HCT116 (cell line): Measurements from ENCODE around the gene ISYNA1. TPM values are rescaled to one million over a fixed set of nuclear protein-coding genes. Genes with fewer than 3 reads are reported as not detected.

ENCODE experiments used
- ATAC-seq: fragments of 200-7000 bp; cut with Tn5 transposase; 2 replicates; pipeline ENCODE4 v1.9.1; 2020; ENCODE audit warnings: mild to moderate bottlenecking, moderate library complexity
- BruUV-seq: library from RNA; stranded (reverse); fragments of 400-500 nt; replicated peaks from 2 replicates; lab custom pipeline; 2021; lab: Mats Ljungman, UMichigan
- CTCF ChIA-PET: fragments of 300-600 bp; sonication (Branson Sonifier 250); formaldehyde crosslinking; loops from one replicate; lab custom pipeline; 2021; ENCODE audit warnings: antibody characterized with exemption; lab: Charles Lee
- POLR2A ChIA-PET: fragments of 300-600, 350-600 bp; sonication (Branson Sonifier 250); formaldehyde crosslinking; loops from one replicate; lab custom pipeline; 2021; ENCODE audit warnings: antibody characterized with exemption; lab: Charles Lee
- RAD21 ChIA-PET, 2 experiments: fragments of 300-600 bp; sonication (Branson Sonifier 250); formaldehyde crosslinking; loops; one replicate each; lab custom pipeline; 2023; ENCODE audit warnings: low total read pairs in 2 of 2; ENCODE audit not compliant: uncharacterized antibody in 2 of 2, unreplicated experiment in 2 of 2, low non-redundant PET in 1 of 2; lab: Charles Lee
- DNase-seq: peaks from one replicate; pipeline ENCODE4 v3.0.0-alpha.2; 2010; ENCODE audit warnings: low read depth, low spot score
- H2AFZ ChIP-seq: fragments of 200-600 bp; shearing (Covaris generic), sonication (generic); 2 replicates; pipeline ENCODE4 v1.6.1; 2017; ENCODE audit warnings: low read depth, mixed run types, mixed read lengths, antibody characterized with exemption, low read length; ENCODE audit not compliant: poor library complexity, severe bottlenecking
- H3K27ac ChIP-seq: 2 replicates; pipeline ENCODE4 v1.5.1; 2012; ENCODE audit warnings: low read depth, low read length
- H3K27me3 ChIP-seq: fragments of 200-600 bp; sonication (generic); 2 replicates; pipeline ENCODE4 v1.6.1; 2016; ENCODE audit warnings: mixed run types, low read length, mixed read lengths; ENCODE audit not compliant: insufficient read depth
- H3K36me3 ChIP-seq, 2 experiments: fragments of 200-500 bp in 1 of 2; fragments of 200-600 bp in 1 of 2; sonication (Bioruptor generic) in 1 of 2; sonication (generic) in 1 of 2; 2 replicates each; pipeline versions ENCODE4 v1.5.1 to v1.6.1; 2014 to 2016; ENCODE audit warnings: low read length in 2 of 2, inconsistent platforms in 1 of 2, mixed read lengths in 1 of 2, mixed run types in 1 of 2; ENCODE audit not compliant: insufficient read depth in 2 of 2, control insufficient read depth in 1 of 2
- H3K4me1 ChIP-seq, 2 experiments: fragments of 200-600 bp in 1 of 2; sonication (generic) in 1 of 2; 2 replicates each; pipeline versions ENCODE4 v1.5.1 to v1.6.1; 2012 to 2017; ENCODE audit warnings: low read length in 2 of 2, inconsistent platforms in 1 of 2, mild to moderate bottlenecking in 1 of 2, mixed read lengths in 1 of 2, mixed run types in 1 of 2, moderate library complexity in 1 of 2; ENCODE audit not compliant: insufficient read depth in 2 of 2, control insufficient read depth in 1 of 2
- H3K4me2 ChIP-seq: fragments of 200-600 bp; sonication (generic); 2 replicates; pipeline ENCODE4 v1.6.1; 2017; ENCODE audit warnings: mixed run types, low read length, mixed read lengths
- H3K4me3 ChIP-seq, 2 experiments: fragments of 200-600 bp in 1 of 2; sonication (generic) in 1 of 2; replicated peaks in 1 of 2; 2 replicates each; pipeline ENCODE4 v1.5.1; 2011 to 2016; ENCODE audit warnings: low read length in 2 of 2, control low read depth in 1 of 2, low read depth in 1 of 2, mild to moderate bottlenecking in 1 of 2, mixed read lengths in 1 of 2, mixed run types in 1 of 2
- H3K79me2 ChIP-seq: fragments of 200-600 bp; sonication (generic); 2 replicates; pipeline ENCODE4 v1.6.1; 2017; ENCODE audit warnings: mild to moderate bottlenecking, mixed run types, low read length, moderate library complexity, mixed read lengths; ENCODE audit not compliant: insufficient read depth
- H3K9ac ChIP-seq: fragments of 200-600 bp; sonication (generic); 2 replicates; pipeline ENCODE4 v1.6.1; 2016; ENCODE audit warnings: low read length, mixed read lengths
- H3K9me2 ChIP-seq: fragments of 200-600 bp; sonication (generic), shearing (Covaris generic); 2 replicates; pipeline ENCODE4 v1.6.1; 2017; ENCODE audit warnings: mixed run types, mild to moderate bottlenecking, moderate library complexity; ENCODE audit not compliant: insufficient read depth
- H3K9me3 ChIP-seq, 2 experiments: fragments of 200-500 bp in 1 of 2; fragments of 200-600 bp in 1 of 2; sonication (Bioruptor generic) in 1 of 2; sonication (generic) in 1 of 2; 2 replicates each; pipeline ENCODE4 v1.6.1; 2014 to 2017; ENCODE audit warnings: low read length in 2 of 2, mixed read lengths in 2 of 2, inconsistent platforms in 1 of 2, low read depth in 1 of 2, mild to moderate bottlenecking in 1 of 2, mixed run types in 1 of 2, moderate library complexity in 1 of 2; ENCODE audit not compliant: control insufficient read depth in 1 of 2, insufficient read depth in 1 of 2
- H4K20me1 ChIP-seq: fragments of 200-600 bp; sonication (generic), shearing (Covaris generic); 2 replicates; pipeline ENCODE4 v1.6.1; 2017; ENCODE audit warnings: mixed run types, mild to moderate bottlenecking, moderate library complexity; ENCODE audit not compliant: insufficient read depth
- CBX3 ChIP-seq: IDR thresholded peaks from 2 replicates; pipeline ENCODE4 v1.6.1; 2012; ENCODE audit warnings: low read depth
- CEBPB ChIP-seq: IDR thresholded peaks from 2 replicates; pipeline ENCODE4 v1.6.1; 2012; ENCODE audit warnings: low read depth
- CTCF ChIP-seq, 3 experiments: fragments of 200-600 bp in 1 of 3; sonication (generic) in 1 of 3; IDR thresholded peaks in 2 of 3; conservative IDR thresholded peaks in 1 of 3; 2 replicates each; pipeline ENCODE4 v1.5.1; 2012 to 2017; ENCODE audit warnings: low read depth in 2 of 3, low read length in 2 of 3, antibody characterized with exemption in 1 of 3, borderline replicate concordance in 1 of 3, control low read depth in 1 of 3, mild to moderate bottlenecking in 1 of 3, mixed read lengths in 1 of 3, mixed run types in 1 of 3, moderate library complexity in 1 of 3; ENCODE audit not compliant: insufficient read depth in 1 of 3
- EGR1 ChIP-seq: IDR thresholded peaks from 2 replicates; pipeline ENCODE4 v1.6.1; 2012; ENCODE audit warnings: low read depth
- ELF1 ChIP-seq: IDR thresholded peaks from 2 replicates; pipeline ENCODE4 v1.6.1; 2012; ENCODE audit warnings: low read depth, borderline replicate concordance
- EZH2 ChIP-seq: fragments of 200-600 bp; sonication (generic); IDR thresholded peaks from 2 replicates; pipeline ENCODE4 v1.6.1; 2017; ENCODE audit warnings: antibody characterized with exemption, mixed run types
- EZH2phosphoT487 ChIP-seq: fragments of 200-600 bp; IDR thresholded peaks from 2 replicates; pipeline ENCODE4 v1.6.1; 2018; ENCODE audit warnings: antibody characterized with exemption, borderline replicate concordance
- FOSL1 ChIP-seq: IDR thresholded peaks from 2 replicates; pipeline ENCODE4 v1.6.1; 2012; ENCODE audit warnings: low read depth
- POLR2A ChIP-seq: IDR thresholded peaks from 2 replicates; pipeline ENCODE4 v1.7.0; 2011; ENCODE audit warnings: borderline replicate concordance; ENCODE audit not compliant: insufficient read depth, insufficient read length; ENCODE audit errors: extremely low read depth
- RAD21 ChIP-seq: IDR thresholded peaks from 2 replicates; pipeline ENCODE4 v1.6.1; 2012; ENCODE audit warnings: low read depth, mild to moderate bottlenecking
- SIN3A ChIP-seq: IDR thresholded peaks from 2 replicates; pipeline ENCODE4 v1.6.1; 2012; ENCODE audit warnings: low read depth
- SP1 ChIP-seq: IDR thresholded peaks from 2 replicates; pipeline ENCODE4 v1.6.1; 2012; ENCODE audit warnings: low read depth
- YY1 ChIP-seq: IDR thresholded peaks from 2 replicates; pipeline ENCODE4 v1.6.1; 2011; ENCODE audit warnings: low read length, low read depth, moderate library complexity, mild to moderate bottlenecking; ENCODE audit not compliant: insufficient replicate concordance; ENCODE audit errors: extremely low read depth
- ZNF274 ChIP-seq: fragments of 200-500 bp; sonication (Bioruptor generic); IDR thresholded peaks from 2 replicates; pipeline ENCODE4 v1.6.1; 2014; ENCODE audit warnings: mild to moderate bottlenecking, low read depth, low read length, inconsistent platforms
- intact Hi-C: fragments of 100-400 bp; cut with micrococcal nuclease; formaldehyde crosslinking; loops from 2 replicates; pipeline ENCODE4 v1.10.0; 2022
- total RNA-seq: library from RNA; stranded (reverse); gene quantifications from one replicate; pipeline ENCODE4 v1.2.1, GENCODE V29; 2021; ENCODE audit not compliant: unreplicated experiment

The ISYNA1 gene
- total RNA-seq, 1 experiment from 2014 or later, result 365 TPM

GRCh38 chr19:18480006-18480691 is 42.2 kb upstream of the ISYNA1 start:
- Histone ChIP-seq H3K36me3 (no peaks in the 10 kb centered on the region; a peak in 1 of 4 replicates), H3K9me3 (no peaks in the 10 kb centered on the region), H4K20me1 (no peaks in the 10 kb centered on the region), H3K27ac (no peak overlapping the region), H2AFZ (no peak overlapping the region), H3K4me2 (no peak overlapping the region), H3K9me2 (no peaks in the 10 kb centered on the region), H3K79me2 (peaks cover 91% of the 10 kb centered on the region), H3K4me1 (peaks cover 25 to 41% of the 10 kb centered on the region in 2 experiments), H3K27me3 (no peaks in the 10 kb centered on the region), H3K4me3 (no peak overlapping the region), H3K9ac (no peak overlapping the region)
- no peak for TF ChIP-seq FOSL1
- no peak for TF ChIP-seq ZNF274
- no peak for TF ChIP-seq CTCF (IDR thresholded peaks at IDR 0.05 in 2 of 3, conservative IDR thresholded peaks at IDR 0.05 in 1 of 3; ENCODE audit: borderline replicate concordance in 1 of 3, insufficient read depth in 1 of 3, low read depth in 2 of 3, low read length in 2 of 3)
- TF ChIP-seq EZH2, result no peak
- TF ChIP-seq RAD21, result no peak
- TF ChIP-seq CBX3, result no peak
- TF ChIP-seq CEBPB, result no peak
- no peak for TF ChIP-seq SP1
- no peak for TF ChIP-seq POLR2A
- no peak for TF ChIP-seq ELF1
- no peak for TF ChIP-seq SIN3A
- TF ChIP-seq EGR1, result no peak
- no peak for TF ChIP-seq EZH2phosphoT487
- no peak for TF ChIP-seq YY1
- ChIA-PET RAD21 (no interaction called here), CTCF (interaction anchor here (1.2 to 1.3 kb wide), 2 partner anchors 9 to 110 kb away, joined by 3 read pairs; no protein-coding TSS in a partner anchor), POLR2A (no interaction called here)
- DNase-seq, result no peak
- no TSS peak for BruUV-seq
- intact Hi-C loops, result no loop called here
- no peak for ATAC-seq
